ENCODE results near the gene DDX25.

DDX25 gene

GRCh38 chr11:125874556-125875124 lies 29.7 kb upstream of the DDX25 start:
- no peaks in the 10 kb centered on the region for H3K36me3 ChIP-seq (ENCODE audit: low read length)
- H3K4me3 ChIP-seq (ENCODE audit: insufficient read depth, low read length, poor library complexity, severe bottlenecking), result no peak overlapping the region
- H3K9ac ChIP-seq (ENCODE audit: low read length), result no peak overlapping the region
- H3K9me2 ChIP-seq (replicated peaks; ENCODE audit: insufficient read depth, low read length), result no peaks in the 10 kb centered on the region
- no peaks in the 10 kb centered on the region for H3K27me3 ChIP-seq (ENCODE audit: low read length)
- no peak overlapping the region for H2AFZ ChIP-seq (ENCODE audit: low read depth, low read length, severe bottlenecking)
- no peaks in the 10 kb centered on the region for H3F3A ChIP-seq (ENCODE audit: insufficient read depth)
- H3K27ac ChIP-seq (ENCODE audit: low read depth, low read length), result no peak overlapping the region
- no peaks in the 10 kb centered on the region for H4K20me1 ChIP-seq (ENCODE audit: low read depth, low read length)
- no peaks in the 10 kb centered on the region for H3K9me3 ChIP-seq (ENCODE audit: insufficient read depth, low read length)
- TF ChIP-seq CTCF (IDR thresholded peaks at IDR 0.05; ENCODE audit: insufficient read depth, low read length, poor library complexity, severe bottlenecking), result peak; percentile 27
- TF ChIP-seq EZH2phosphoT487 (conservative IDR thresholded peaks at IDR 0.05; ENCODE audit: low read length), result no peak
- H3K79me2 ChIP-seq (ENCODE audit: insufficient read depth, low read length), result no peaks in the 10 kb centered on the region
- no peak overlapping the region for H3K4me2 ChIP-seq (ENCODE audit: low read depth, low read length, poor library complexity, severe bottlenecking)

DNA sequence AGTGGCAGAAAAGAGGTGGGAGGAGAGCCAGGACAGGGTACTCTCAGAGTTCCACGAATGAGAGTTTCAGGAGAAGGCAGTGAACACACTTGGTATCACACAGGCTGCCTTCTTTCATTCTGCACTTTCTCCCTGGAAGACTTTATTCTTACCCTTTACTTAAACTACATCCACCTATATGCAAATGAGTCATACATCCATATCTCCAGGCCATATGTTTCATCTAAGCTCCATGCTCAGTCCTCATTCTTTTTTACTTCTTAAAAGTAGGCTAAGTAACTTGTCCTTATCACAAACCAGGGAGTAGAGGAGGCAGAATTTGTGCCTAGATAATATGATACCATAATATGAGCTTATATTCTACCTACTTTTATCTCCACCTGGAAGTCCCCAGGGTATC lies 23.0 kb upstream of the DDX25 start:
- H3K9me3 ChIP-seq (ENCODE audit: insufficient read depth, low read length), result no peaks in the 10 kb centered on the region
- TF ChIP-seq CTCF (IDR thresholded peaks at IDR 0.05; ENCODE audit: insufficient read depth, low read length, poor library complexity, severe bottlenecking), result no peak
- no peak for TF ChIP-seq EZH2phosphoT487 (conservative IDR thresholded peaks at IDR 0.05; ENCODE audit: low read length)
- no peak overlapping the region for H3K9ac ChIP-seq (ENCODE audit: low read length)
- no peak overlapping the region for H3K4me3 ChIP-seq (ENCODE audit: insufficient read depth, low read length, poor library complexity, severe bottlenecking)
- H3K27ac ChIP-seq (ENCODE audit: low read depth, low read length), result no peak overlapping the region
- H3F3A ChIP-seq (ENCODE audit: insufficient read depth), result no peaks in the 10 kb centered on the region
- no peak overlapping the region for H2AFZ ChIP-seq (ENCODE audit: low read depth, low read length, severe bottlenecking)
- H4K20me1 ChIP-seq (ENCODE audit: low read depth, low read length), result no peaks in the 10 kb centered on the region
- H3K36me3 ChIP-seq (ENCODE audit: low read length), result no peaks in the 10 kb centered on the region
- no peak overlapping the region for H3K4me2 ChIP-seq (ENCODE audit: low read depth, low read length, poor library complexity, severe bottlenecking)
- H3K79me2 ChIP-seq (ENCODE audit: insufficient read depth, low read length), result no peaks in the 10 kb centered on the region
- H3K27me3 ChIP-seq (ENCODE audit: low read length), result no peaks in the 10 kb centered on the region
- no peaks in the 10 kb centered on the region for H3K9me2 ChIP-seq (replicated peaks; ENCODE audit: insufficient read depth, low read length)

GRCh38 chr11:125883375-125883774 lies 20.9 kb upstream of the DDX25 start:
- H4K20me1 ChIP-seq (ENCODE audit: low read depth, low read length), result no peaks in the 10 kb centered on the region
- H3K27me3 ChIP-seq (ENCODE audit: low read length), result no peaks in the 10 kb centered on the region
- no peaks in the 10 kb centered on the region for H3K79me2 ChIP-seq (ENCODE audit: insufficient read depth, low read length)
- H3K4me2 ChIP-seq (ENCODE audit: low read depth, low read length, poor library complexity, severe bottlenecking), result no peak overlapping the region
- H3K9ac ChIP-seq (ENCODE audit: low read length), result no peak overlapping the region
- TF ChIP-seq CTCF (IDR thresholded peaks at IDR 0.05; ENCODE audit: insufficient read depth, low read length, poor library complexity, severe bottlenecking) (no peak), EZH2phosphoT487 (conservative IDR thresholded peaks at IDR 0.05; ENCODE audit: low read length) (no peak)
- H3K9me3 ChIP-seq (ENCODE audit: insufficient read depth, low read length), result no peaks in the 10 kb centered on the region
- H3K36me3 ChIP-seq (ENCODE audit: low read length), result no peaks in the 10 kb centered on the region
- H3K4me3 ChIP-seq (ENCODE audit: insufficient read depth, low read length, poor library complexity, severe bottlenecking), result no peak overlapping the region
- H3K27ac ChIP-seq (ENCODE audit: low read depth, low read length), result no peak overlapping the region
- no peaks in the 10 kb centered on the region for H3F3A ChIP-seq (ENCODE audit: insufficient read depth)
- H3K9me2 ChIP-seq (replicated peaks; ENCODE audit: insufficient read depth, low read length), result no peaks in the 10 kb centered on the region
- no peak overlapping the region for H2AFZ ChIP-seq (ENCODE audit: low read depth, low read length, severe bottlenecking)

Measured in SU-DHL-6 (cell line).